HL-60 (cell line): ENCODE measurements around the gene ZSCAN4.
A peak's percentile ranks its signal among the peaks of the same experiment; 100 is the strongest.

ENCODE experiments used
- DNase-seq, 2 experiments: peaks; one replicate each; pipeline ENCODE4 v3.0.0-alpha.2; 2010 to 2020; ENCODE audit warnings: low read depth in 1 of 2, low spot score in 1 of 2
- H3K27ac ChIP-seq: fragments of 250-450 bp; sonication (Bioruptor Pico); replicated peaks from 2 replicates; pipeline ENCODE4 v1.5.1; 2020; ENCODE audit warnings: mild to moderate bottlenecking, moderate library complexity
- H3K27me3 ChIP-seq: fragments of 250-450 bp; sonication (Bioruptor Pico); 2 replicates; pipeline ENCODE4 v1.5.1; 2021; ENCODE audit warnings: mild to moderate bottlenecking, moderate library complexity; ENCODE audit not compliant: insufficient read depth, poor library complexity, severe bottlenecking
- H3K4me3 ChIP-seq: replicated peaks from 2 replicates; pipeline ENCODE4 v1.5.1; 2011; ENCODE audit warnings: mild to moderate bottlenecking, control low read depth, low read length; ENCODE audit not compliant: insufficient read depth
- CTCF ChIP-seq: IDR thresholded peaks from one replicate; pipeline ENCODE4 v1.5.1; 2011; ENCODE audit warnings: low read length, control low read depth, inconsistent platforms; ENCODE audit not compliant: insufficient read depth
- GABPA ChIP-seq: IDR thresholded peaks from 2 replicates; pipeline ENCODE4 v1.6.1; 2012; ENCODE audit warnings: low read depth
- POLR2AphosphoS5 ChIP-seq: IDR thresholded peaks from 2 replicates; pipeline ENCODE4 v1.6.1; 2012; ENCODE audit warnings: low read depth
- REST ChIP-seq: IDR thresholded peaks from 2 replicates; pipeline ENCODE4 v1.6.1; 2012; ENCODE audit warnings: low read depth; ENCODE audit not compliant: insufficient replicate concordance
- SPI1 ChIP-seq: IDR thresholded peaks from 2 replicates; pipeline ENCODE4 v1.6.1; 2012; ENCODE audit warnings: low read depth, mild to moderate bottlenecking, borderline replicate concordance

The ZSCAN4 gene

GRCh38 chr19:57664269-57665127, 4.2 kb upstream of the ZSCAN4 start:
- Histone ChIP-seq H3K27me3 (no peaks in the 10 kb centered on the region), H3K27ac (no peak overlapping the region), H3K4me3 (peak overlapping the region; percentile 35)
- DNase-seq, result peak in 1 of 2 experiments; percentile 23
- TF ChIP-seq POLR2AphosphoS5 (no peak), GABPA (no peak)

- Histone ChIP-seq H3K4me3 (no peak overlapping the region), H3K27me3 (no peaks in the 10 kb centered on the region), H3K27ac (no peak overlapping the region)
- no peak for DNase-seq
- TF ChIP-seq POLR2AphosphoS5 (no peak), REST (no peak), CTCF (no peak)
These were observed 3.4 kb upstream of the ZSCAN4 start for GRCh38 chr19:57665261-57665806.

- DNase-seq, result no peak
- H3K4me3 ChIP-seq, result no peak overlapping the region
- no peaks in the 10 kb centered on the region for H3K27me3 ChIP-seq
- no peak for TF ChIP-seq POLR2AphosphoS5
- TF ChIP-seq REST, result peak; percentile 87
- H3K27ac ChIP-seq, result no peak overlapping the region
These were observed 1.5 kb upstream of the ZSCAN4 start for GRCh38 chr19:57667228-57667627.

GRCh38 chr19:57671124-57671895, 2.6 kb downstream of the ZSCAN4 start:
- Histone ChIP-seq H3K27ac (no peak overlapping the region), H3K27me3 (no peaks in the 10 kb centered on the region), H3K4me3 (no peak overlapping the region)
- no peak for DNase-seq
- TF ChIP-seq SPI1, result no peak
- TF ChIP-seq POLR2AphosphoS5, result no peak
- TF ChIP-seq CTCF, result no peak
- TF ChIP-seq GABPA, result no peak
- no peak for TF ChIP-seq REST
